SJCRH30 (cell line): ENCODE measurements around the gene MCC. TPM values are rescaled to one million over a fixed set of nuclear protein-coding genes. Genes with fewer than 3 reads are reported as not detected.
A peak's percentile ranks its signal among the peaks of the same experiment; 100 is the strongest.

ENCODE experiments used
- DNase-seq, 2 experiments: peaks; one replicate each; pipeline ENCODE4 v3.0.0-alpha.2; 2015 to 2020
- H3K27ac ChIP-seq: fragments of 250-450 bp; sonication (Bioruptor Pico); 2 replicates; pipeline ENCODE4 v1.5.1; 2020; ENCODE audit warnings: mild to moderate bottlenecking, moderate library complexity
- H3K27me3 ChIP-seq: fragments of 250-450 bp; sonication (Bioruptor Pico); 2 replicates; pipeline ENCODE4 v1.5.1; 2020; ENCODE audit warnings: mild to moderate bottlenecking, moderate library complexity
- H3K36me3 ChIP-seq: fragments of 250-450 bp; sonication (Bioruptor Pico); 2 replicates; pipeline ENCODE4 v1.5.1; 2020; ENCODE audit warnings: mild to moderate bottlenecking, moderate library complexity
- H3K4me1 ChIP-seq: fragments of 250-450 bp; sonication (Bioruptor Pico); 2 replicates; pipeline ENCODE4 v1.5.1; 2020; ENCODE audit warnings: mild to moderate bottlenecking, moderate library complexity
- H3K4me3 ChIP-seq: fragments of 250-450 bp; sonication (Bioruptor Pico); 2 replicates; pipeline ENCODE4 v1.5.1; 2020; ENCODE audit warnings: mild to moderate bottlenecking, moderate library complexity
- H3K9me3 ChIP-seq: fragments of 250-450 bp; sonication (Bioruptor Pico); replicated peaks from 2 replicates; pipeline ENCODE4 v1.5.1; 2020; ENCODE audit warnings: mild to moderate bottlenecking, moderate library complexity
- total RNA-seq: library from RNA; depleted of rRNA; stranded (reverse); fragments of >200 nt; shearing (Covaris generic); gene quantifications from 2 replicates; pipeline ENCODE4 v1.2.3, GENCODE V29; 2014

Gene MCC
- total RNA-seq, 1 experiment from 2014 or later: 26.6 TPM

DNA sequence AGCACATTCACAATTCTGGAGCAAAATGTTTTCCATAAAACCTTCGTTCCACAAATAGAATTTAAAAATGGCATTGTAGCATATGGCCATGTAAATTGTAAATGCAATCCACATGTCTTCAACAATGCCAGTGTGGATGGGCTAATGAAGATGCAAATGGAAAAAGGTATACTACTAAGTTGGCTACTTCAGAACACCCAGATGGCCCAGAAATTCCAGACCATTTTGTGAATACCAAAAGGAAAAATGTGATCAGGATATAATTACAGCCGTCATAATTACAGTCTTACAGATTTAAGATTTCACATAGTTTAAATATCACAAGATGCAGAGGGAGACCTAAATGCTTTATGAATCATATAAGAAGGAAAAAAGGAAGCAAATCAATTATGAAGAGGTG, 170.6 kb downstream of the MCC start:
- no peaks in the 10 kb centered on the region for H3K36me3 ChIP-seq
- H3K4me1 ChIP-seq: peaks cover 3% of the 10 kb centered on the region
- no peak for DNase-seq
- no peak overlapping the region for H3K4me3 ChIP-seq
- no peak overlapping the region for H3K27ac ChIP-seq
- H3K27me3 ChIP-seq: no peaks in the 10 kb centered on the region
- H3K9me3 ChIP-seq: no peaks in the 10 kb centered on the region

- DNase-seq: peak in 1 of 2 experiments; percentile 15
- no peaks in the 10 kb centered on the region for H3K36me3 ChIP-seq
- H3K4me3 ChIP-seq: no peak overlapping the region
- H3K27ac ChIP-seq: no peak overlapping the region
- H3K27me3 ChIP-seq: no peaks in the 10 kb centered on the region
- H3K9me3 ChIP-seq: no peaks in the 10 kb centered on the region
- H3K4me1 ChIP-seq: peaks cover 8% of the 10 kb centered on the region
Observed at GRCh38 chr5:113311301-113311700, 177.0 kb downstream of the MCC start.

GRCh38 chr5:113302120-113302519, 186.1 kb downstream of the MCC start:
- DNase-seq: no peak
- no peak overlapping the region for H3K27ac ChIP-seq
- H3K4me1 ChIP-seq: no peaks in the 10 kb centered on the region
- no peaks in the 10 kb centered on the region; the same call in 1 of the 2 replicates for H3K9me3 ChIP-seq
- H3K27me3 ChIP-seq: no peaks in the 10 kb centered on the region; the same call in 1 of the 2 replicates
- H3K36me3 ChIP-seq: no peaks in the 10 kb centered on the region
- H3K4me3 ChIP-seq: no peak overlapping the region

- Histone ChIP-seq H3K9me3 (no peaks in the 10 kb centered on the region; the same call in 1 of the 2 replicates), H3K4me1 (peaks cover 5% of the 10 kb centered on the region; the same call in 1 of the 2 replicates), H3K27ac (no peak overlapping the region), H3K36me3 (no peaks in the 10 kb centered on the region), H3K27me3 (no peaks in the 10 kb centered on the region; the same call in 1 of the 2 replicates), H3K4me3 (no peak overlapping the region)
- no peak for DNase-seq
Observed at GRCh38 chr5:113299591-113299990, 188.7 kb downstream of the MCC start.

DNA sequence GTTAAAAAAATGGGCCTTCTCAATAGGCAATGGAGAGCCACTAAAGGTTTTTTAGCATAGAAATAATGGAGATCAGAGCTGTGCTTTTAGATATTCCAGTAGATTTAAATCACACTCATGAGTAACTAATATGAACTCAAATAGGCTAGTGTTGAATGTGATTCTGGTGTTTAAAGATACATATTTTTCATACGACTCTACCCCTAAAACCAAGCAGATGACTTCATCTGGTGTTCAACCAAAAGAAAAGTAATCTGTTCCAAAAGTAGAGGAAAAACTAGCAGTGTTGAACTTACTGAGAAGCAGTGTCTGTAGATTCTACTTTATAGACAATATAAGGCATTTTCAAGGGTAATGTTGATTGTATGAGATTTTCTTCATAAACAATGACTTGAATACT, 191.6 kb downstream of the MCC start:
- H3K4me3 ChIP-seq: no peak overlapping the region
- H3K27ac ChIP-seq: no peak overlapping the region
- no peaks in the 10 kb centered on the region for H3K27me3 ChIP-seq
- no peaks in the 10 kb centered on the region for H3K9me3 ChIP-seq
- DNase-seq: no peak
- peaks cover 5% of the 10 kb centered on the region; the same call in 1 of the 2 replicates for H3K4me1 ChIP-seq
- H3K36me3 ChIP-seq: no peaks in the 10 kb centered on the region

DNA sequence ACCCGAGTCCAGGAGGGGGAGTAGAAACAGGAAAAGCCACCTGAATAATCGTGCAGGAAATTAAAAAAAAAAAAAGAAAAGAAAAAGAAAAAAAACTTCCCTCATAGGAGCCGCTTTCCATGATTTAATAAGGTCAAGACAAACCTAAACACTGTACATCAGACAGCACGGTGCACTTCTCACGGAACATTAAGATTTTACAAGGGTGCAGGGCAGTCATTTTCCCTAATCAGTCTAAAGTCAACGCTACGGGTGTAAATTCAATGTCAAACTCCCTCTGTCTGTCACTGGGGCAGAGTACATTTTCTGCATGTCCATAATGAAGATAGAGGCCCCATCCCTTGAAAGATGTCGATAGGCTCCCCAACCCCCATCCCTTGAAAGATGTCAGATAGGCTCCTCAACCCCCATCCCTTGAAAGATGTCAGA, 193.1 kb downstream of the MCC start:
- Histone ChIP-seq H3K27ac (no peak overlapping the region), H3K4me3 (peak overlapping the region; percentile 69), H3K9me3 (no peaks in the 10 kb centered on the region), H3K4me1 (peaks cover 5% of the 10 kb centered on the region; the same call in 1 of the 2 replicates), H3K36me3 (no peaks in the 10 kb centered on the region), H3K27me3 (no peaks in the 10 kb centered on the region)
- no peak for DNase-seq

DNA sequence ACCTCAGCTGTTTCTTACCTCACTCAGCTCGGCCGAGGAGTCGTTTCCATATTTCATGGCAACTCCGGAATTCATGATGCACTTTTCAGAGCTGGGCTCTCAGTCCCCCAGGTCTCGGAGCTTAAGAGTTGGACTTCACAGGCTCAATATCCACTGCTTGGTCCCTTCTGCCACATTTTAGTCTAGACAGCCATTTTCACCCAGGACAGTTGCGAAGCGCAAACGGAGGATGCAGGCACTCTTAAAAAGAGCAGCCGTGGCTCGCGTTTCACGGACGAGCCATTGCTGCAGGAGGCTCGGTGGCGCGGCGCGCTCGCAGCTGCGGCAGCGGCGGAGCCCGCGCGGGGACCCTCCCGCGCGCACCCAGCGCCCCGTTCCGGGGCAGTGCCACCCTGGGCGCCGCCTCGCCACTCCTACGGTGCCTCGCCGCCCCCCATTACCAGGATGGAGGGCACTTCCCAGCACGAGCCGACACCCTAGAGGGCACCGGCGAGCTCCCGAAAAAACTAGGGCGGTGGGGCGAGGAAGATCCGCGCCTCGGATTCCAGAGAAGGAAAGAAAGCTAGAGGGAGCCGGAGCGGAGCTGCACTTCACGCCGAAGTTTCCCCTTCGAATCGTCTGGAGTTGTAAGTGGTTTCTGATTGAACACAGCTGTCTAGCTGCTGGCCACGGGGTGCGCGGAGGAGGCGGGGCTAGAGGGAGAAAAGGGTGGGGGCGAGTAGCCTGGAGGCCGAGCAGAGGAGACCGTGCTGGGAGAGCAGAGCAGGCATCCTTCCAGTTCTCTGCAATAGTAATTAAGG, 193.7 kb downstream of the MCC start:
- peak; percentile 94 for DNase-seq
- H3K36me3 ChIP-seq: no peaks in the 10 kb centered on the region
- H3K27me3 ChIP-seq: no peaks in the 10 kb centered on the region
- H3K9me3 ChIP-seq: no peaks in the 10 kb centered on the region
- H3K4me1 ChIP-seq: peaks cover 5% of the 10 kb centered on the region; the same call in 1 of the 2 replicates
- H3K27ac ChIP-seq: peak overlapping the region; percentile 56
- peak overlapping the region; percentile 69 for H3K4me3 ChIP-seq

GRCh38 chr5:113293975-113294310, 194.3 kb downstream of the MCC start:
- H3K27me3 ChIP-seq: no peaks in the 10 kb centered on the region
- H3K4me1 ChIP-seq: peaks cover 5% of the 10 kb centered on the region; the same call in 1 of the 2 replicates
- H3K27ac ChIP-seq: peak overlapping the region; percentile 56
- no peaks in the 10 kb centered on the region for H3K36me3 ChIP-seq
- H3K4me3 ChIP-seq: peak overlapping the region; percentile 69
- no peak for DNase-seq
- H3K9me3 ChIP-seq: no peaks in the 10 kb centered on the region

DNA sequence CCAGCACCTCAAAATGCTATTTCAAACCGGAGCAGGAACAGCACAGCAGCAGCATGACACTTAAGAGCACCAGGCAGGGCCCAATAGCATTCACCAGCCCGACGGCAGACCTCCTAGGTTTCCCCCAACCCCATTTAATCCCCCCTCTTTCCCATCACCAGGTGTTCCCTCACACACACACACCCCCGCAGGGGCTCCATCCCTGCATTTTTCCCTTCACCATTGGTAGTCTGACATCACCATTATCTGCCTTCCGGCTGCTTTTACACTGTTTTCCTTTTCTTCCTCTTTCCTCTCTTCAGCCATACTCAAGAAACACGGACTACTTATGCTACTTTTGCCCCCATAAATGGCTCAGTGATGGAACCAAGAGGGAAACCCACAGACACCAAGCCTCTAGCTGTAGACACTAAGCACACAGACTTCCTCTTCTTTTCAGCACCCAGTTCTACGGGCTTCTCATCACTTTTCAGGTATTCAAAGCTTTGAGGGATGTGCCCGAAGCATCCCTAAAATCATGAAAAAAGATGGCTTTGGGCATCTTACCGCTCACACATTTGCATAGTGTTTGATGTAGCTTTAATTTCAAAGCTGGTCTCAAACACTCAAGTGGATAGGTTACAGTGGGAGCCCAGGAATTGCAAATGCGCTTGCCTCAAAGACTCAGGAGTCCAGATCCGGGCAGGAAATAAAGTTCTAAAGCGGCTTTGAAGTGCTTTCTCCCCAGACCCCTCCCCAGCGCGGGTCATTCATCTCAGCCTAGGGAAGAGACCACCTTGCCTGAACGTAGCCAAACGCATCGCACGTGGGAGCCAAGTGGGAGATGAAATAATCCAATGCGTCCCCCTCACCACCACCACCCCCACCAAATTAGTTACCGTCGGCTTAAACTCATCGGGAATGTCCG, 194.9 kb downstream of the MCC start:
- Histone ChIP-seq H3K4me3 (peak overlapping the region; percentile 69), H3K9me3 (no peaks in the 10 kb centered on the region), H3K4me1 (peaks cover 5% of the 10 kb centered on the region; the same call in 1 of the 2 replicates), H3K27ac (peak overlapping the region; percentile 56), H3K27me3 (no peaks in the 10 kb centered on the region), H3K36me3 (no peaks in the 10 kb centered on the region)
- peak; percentile 12 to 46 for DNase-seq

GRCh38 chr5:113292462-113292861, 195.8 kb downstream of the MCC start:
- H3K4me3 ChIP-seq: peak overlapping the region; percentile 69
- H3K27me3 ChIP-seq: no peaks in the 10 kb centered on the region

DNA sequence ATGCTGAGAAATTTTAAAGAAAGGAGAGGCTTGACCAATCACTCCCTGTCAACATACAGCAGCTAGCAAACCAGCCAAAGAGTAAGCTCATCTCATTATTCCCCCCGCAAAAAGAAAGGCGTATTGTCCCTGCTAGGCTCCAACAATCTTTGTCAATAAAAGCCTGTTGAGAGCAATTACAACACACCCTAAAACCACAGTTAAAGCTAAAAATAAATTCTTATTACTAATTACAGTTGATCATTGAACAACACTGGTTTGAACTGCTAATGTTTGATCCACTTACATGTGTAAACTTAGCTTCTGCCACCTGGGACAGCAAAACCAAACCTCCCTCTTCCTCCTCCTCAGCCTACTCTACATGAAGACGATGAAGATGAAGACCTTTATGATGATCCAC, 204.7 kb downstream of the MCC start:
- H3K9me3 ChIP-seq: no peaks in the 10 kb centered on the region
- no peak overlapping the region for H3K4me3 ChIP-seq
- H3K27me3 ChIP-seq: no peaks in the 10 kb centered on the region
- H3K36me3 ChIP-seq: no peaks in the 10 kb centered on the region
- H3K27ac ChIP-seq: no peak overlapping the region
- no peaks in the 10 kb centered on the region for H3K4me1 ChIP-seq
- DNase-seq: no peak

More at GRCh38 chr5:113292462-113292861, 195.8 kb downstream of the MCC start:
- no peaks in the 10 kb centered on the region for H3K9me3 ChIP-seq
- no peaks in the 10 kb centered on the region for H3K36me3 ChIP-seq
- no peak for DNase-seq
- H3K4me1 ChIP-seq: peaks cover 5% of the 10 kb centered on the region; the same call in 1 of the 2 replicates
- no peak overlapping the region for H3K27ac ChIP-seq

DNA sequence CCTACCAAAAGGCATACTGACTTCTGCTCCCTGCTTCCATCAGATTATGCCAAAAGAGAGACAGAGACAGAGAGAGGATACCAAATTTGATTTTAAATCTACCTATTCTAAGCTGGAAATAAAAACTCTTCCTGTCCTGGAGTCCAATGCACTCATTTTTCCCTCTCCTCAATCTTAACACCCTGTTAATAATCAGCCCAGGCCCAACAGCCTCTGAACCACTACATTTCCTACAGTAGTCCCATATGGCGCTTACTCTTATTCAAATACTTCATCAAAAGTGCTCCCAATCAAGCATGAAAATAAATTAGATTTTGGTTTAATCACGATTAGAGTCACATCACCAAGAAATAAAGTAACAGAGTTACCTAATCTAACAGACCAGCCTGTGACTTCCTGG, 205.8 kb downstream of the MCC start:
- H3K27me3 ChIP-seq: no peaks in the 10 kb centered on the region
- no peaks in the 10 kb centered on the region for H3K4me1 ChIP-seq
- DNase-seq: no peak
- no peak overlapping the region for H3K27ac ChIP-seq
- H3K36me3 ChIP-seq: no peaks in the 10 kb centered on the region
- H3K4me3 ChIP-seq: no peak overlapping the region
- no peaks in the 10 kb centered on the region for H3K9me3 ChIP-seq

DNA sequence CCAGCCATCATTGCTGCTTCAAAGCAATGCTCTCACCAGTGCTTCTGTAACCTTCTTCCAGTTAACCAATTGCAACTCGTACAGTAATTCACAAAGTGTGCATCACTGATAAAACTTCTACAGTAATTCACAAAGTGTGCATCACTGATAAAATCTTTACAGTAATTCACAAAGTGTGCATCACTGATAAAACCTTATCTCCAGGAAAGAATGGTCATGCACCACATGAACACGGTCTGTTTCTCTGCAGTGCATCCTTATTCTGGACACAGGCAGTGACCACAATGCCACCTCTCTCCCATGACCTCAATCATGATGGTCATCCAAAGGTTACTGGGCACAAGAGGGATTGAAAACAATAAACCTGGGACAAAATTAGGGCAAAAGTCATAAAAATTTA, 207.1 kb downstream of the MCC start:
- Histone ChIP-seq H3K27me3 (no peaks in the 10 kb centered on the region), H3K27ac (no peak overlapping the region), H3K9me3 (no peaks in the 10 kb centered on the region), H3K4me3 (no peak overlapping the region), H3K36me3 (no peaks in the 10 kb centered on the region), H3K4me1 (no peaks in the 10 kb centered on the region)
- no peak for DNase-seq

GRCh38 chr5:113280541-113280940, 207.7 kb downstream of the MCC start:
- Histone ChIP-seq H3K27me3 (no peaks in the 10 kb centered on the region), H3K4me1 (no peaks in the 10 kb centered on the region), H3K9me3 (no peaks in the 10 kb centered on the region), H3K36me3 (no peaks in the 10 kb centered on the region), H3K27ac (no peak overlapping the region), H3K4me3 (no peak overlapping the region)
- no peak for DNase-seq

GRCh38 chr5:113278976-113279375, 209.3 kb downstream of the MCC start:
- no peaks in the 10 kb centered on the region for H3K36me3 ChIP-seq
- H3K9me3 ChIP-seq: no peaks in the 10 kb centered on the region
- H3K4me1 ChIP-seq: no peaks in the 10 kb centered on the region; the same call in 1 of the 2 replicates
- no peak overlapping the region for H3K27ac ChIP-seq
- H3K4me3 ChIP-seq: no peak overlapping the region
- no peaks in the 10 kb centered on the region for H3K27me3 ChIP-seq
- DNase-seq: no peak
